Non-pigmented ciliary epithelial cell (primary cell): Measurements from ENCODE around the gene COL6A1.
"Not testable (repeated sequence)": the region's sequence is repeated elsewhere in the genome, so short reads cannot be mapped to it uniquely, and the experiment has no call there.

Source experiments
- DNase-seq: peaks from one replicate; pipeline ENCODE4 v3.0.0-alpha.2; 2010; ENCODE audit warnings: low read depth

COL6A1 gene

GRCh38 chr21:45947296-45947695 lies 34.3 kb upstream of the COL6A1 start:
- DNase-seq: no peak

GRCh38 chr21:45947716-45948255 lies 33.8 kb upstream of the COL6A1 start:
- DNase-seq: no peak

GRCh38 chr21:45948576-45949141 lies 32.9 kb upstream of the COL6A1 start:
- DNase-seq: no peak

- DNase-seq: no peak
These were observed 31.4 kb upstream of the COL6A1 start for GRCh38 chr21:45949928-45950739.

GRCh38 chr21:45950740-45951515 lies 30.6 kb upstream of the COL6A1 start:
- no peak for DNase-seq

GRCh38 chr21:45951676-45952075 lies 29.9 kb upstream of the COL6A1 start:
- DNase-seq: no peak

- not testable (repeated sequence) for DNase-seq
These were observed 29.0 kb upstream of the COL6A1 start for GRCh38 chr21:45952527-45952926.

- DNase-seq: no peak
These were observed 28.6 kb upstream of the COL6A1 start for GRCh38 chr21:45952974-45953373.

- DNase-seq: no peak
These were observed 27.3 kb upstream of the COL6A1 start for GRCh38 chr21:45954261-45954660.

- no peak for DNase-seq
These were observed 26.6 kb upstream of the COL6A1 start for GRCh38 chr21:45954921-45955320.

GRCh38 chr21:45957551-45957950 lies 24.0 kb upstream of the COL6A1 start:
- DNase-seq: no peak

GRCh38 chr21:45957981-45958600 lies 23.5 kb upstream of the COL6A1 start:
- no peak for DNase-seq

GRCh38 chr21:45959182-45959581 lies 22.4 kb upstream of the COL6A1 start:
- DNase-seq: no peak

- DNase-seq: no peak
These were observed 21.7 kb upstream of the COL6A1 start for GRCh38 chr21:45959779-45960390.

- not testable (repeated sequence) for DNase-seq
These were observed 20.2 kb upstream of the COL6A1 start for GRCh38 chr21:45961408-45961807.

- no peak for DNase-seq
These were observed 18.9 kb upstream of the COL6A1 start for GRCh38 chr21:45962531-45963231.

- DNase-seq: no peak
These were observed 18.4 kb upstream of the COL6A1 start for GRCh38 chr21:45963232-45963570.

GRCh38 chr21:45964649-45965048 lies 16.9 kb upstream of the COL6A1 start:
- DNase-seq: no peak

GRCh38 chr21:45965084-45965809 lies 16.3 kb upstream of the COL6A1 start:
- no peak for DNase-seq

GRCh38 chr21:45966791-45967394 lies 14.7 kb upstream of the COL6A1 start:
- DNase-seq: no peak
